A549 treated with DMSO at 1 μM for 4 hours (cell line): Measurements from ENCODE around the gene GGTLC3. TPM values are rescaled to one million over a fixed set of nuclear protein-coding genes. Genes with fewer than 3 reads are reported as not detected.

Source experiments
- total RNA-seq: library from RNA; stranded (reverse); fragments of 200-300 nt; extraction: Qiagen RNA extraction; gene quantifications from 5 replicates; pipeline ENCODE4 v1.2.3, GENCODE V29; 2022; ENCODE audit warnings: low read depth

The GGTLC3 gene
- not detected in 5 replicates for total RNA-seq

GRCh38 chr22:18518061-18518460 lies at the start of gene GGTLC3:
TSS of gene GGTLC3 (minus strand) at chr22:18518161. CDS start at chr22:18517897, 264 bp downstream.

GRCh38 chr22:18527752-18528596 lies 10.0 kb upstream of the GGTLC3 start, which contains the start of gene TMEM191B:
TSS of gene TMEM191B (plus strand) at chr22:18527802. CDS start at chr22:18527981, 179 bp downstream.

Other genes starting within 250 kb of the GGTLC3 start
- gene TMEM191B, start 9.6 kb upstream of the GGTLC3 start, total RNA-seq = 0.69 to 1.1 TPM (median 0.97 TPM) in 4 of 5 replicates, not detected in the other
- gene RIMBP3, start 93.8 kb upstream of the GGTLC3 start, total RNA-seq = 1.1 to 1.4 TPM (median 1.3 TPM) in 5 replicates